Neuronal stem cell (in vitro differentiated cells): ENCODE measurements around the gene KCTD2.
A peak's percentile ranks its signal among the peaks of the same experiment; 100 is the strongest.

Experiments
- DNase-seq: peaks from one replicate; pipeline ENCODE4 v3.0.0-alpha.2; 2013; ENCODE audit warnings: low spot score
- H2AFZ ChIP-seq: one replicate; pipeline ENCODE4 v1.6.1; 2013; ENCODE audit warnings: mild to moderate bottlenecking, low read length, inconsistent platforms
- H2AK5ac ChIP-seq: 2 replicates; pipeline ENCODE4 v1.6.1; 2013; ENCODE audit warnings: low read depth, mild to moderate bottlenecking, inconsistent platforms, low read length, moderate library complexity, mixed read lengths
- H2BK120ac ChIP-seq: 2 replicates; pipeline ENCODE4 v1.6.1; 2013; ENCODE audit warnings: low read depth, mild to moderate bottlenecking, inconsistent platforms, low read length, moderate library complexity, mixed read lengths
- H2BK12ac ChIP-seq: one replicate; pipeline ENCODE4 v1.6.1; 2013; ENCODE audit warnings: low read length, inconsistent platforms
- H2BK15ac ChIP-seq: 2 replicates; pipeline ENCODE4 v1.6.1; 2013; ENCODE audit warnings: mild to moderate bottlenecking, low read length, inconsistent platforms, mixed read lengths
- H2BK5ac ChIP-seq: one replicate; pipeline ENCODE4 v1.6.1; 2013; ENCODE audit warnings: inconsistent platforms, mild to moderate bottlenecking, low read length, moderate library complexity
- H3K14ac ChIP-seq: one replicate; pipeline ENCODE4 v1.6.1; 2013; ENCODE audit warnings: low read length, inconsistent platforms
- H3K18ac ChIP-seq: 2 replicates; pipeline ENCODE4 v1.6.1; 2013; ENCODE audit warnings: low read length, inconsistent platforms
- H3K23ac ChIP-seq: 2 replicates; pipeline ENCODE4 v1.6.1; 2013; ENCODE audit warnings: low read depth, mild to moderate bottlenecking, mixed read lengths, low read length, inconsistent platforms; ENCODE audit not compliant: poor library complexity
- H3K27ac ChIP-seq: replicated peaks from 3 replicates; pipeline ENCODE4 v1.5.1; 2013; ENCODE audit warnings: low read length, inconsistent platforms
- H3K27me3 ChIP-seq, 3 experiments: 2 replicates each; pipeline ENCODE4 v1.6.1; 2013; ENCODE audit warnings: low read length in 3 of 3, mild to moderate bottlenecking in 2 of 3, inconsistent platforms in 1 of 3, low read depth in 1 of 3, mixed read lengths in 1 of 3, moderate library complexity in 1 of 3; ENCODE audit not compliant: control insufficient read depth in 3 of 3, insufficient read depth in 3 of 3
- H3K36me3 ChIP-seq, 2 donors: replicated peaks in 1 of 2; 2 replicates each; pipeline ENCODE4 v1.6.1; 2013; ENCODE audit warnings: low read length in 2 of 2; ENCODE audit not compliant: control insufficient read depth in 2 of 2, insufficient read depth in 2 of 2
- H3K4ac ChIP-seq: 2 replicates; pipeline ENCODE4 v1.6.1; 2013; ENCODE audit warnings: inconsistent platforms, mild to moderate bottlenecking, low read length, moderate library complexity
- H3K4me1 ChIP-seq, 2 donors: 1 replicate in 1 of 2; 2 replicates in 1 of 2; pipeline ENCODE4 v1.6.1; 2013; ENCODE audit warnings: low read length in 2 of 2, low read depth in 1 of 2; ENCODE audit not compliant: control insufficient read depth in 2 of 2, insufficient read depth in 1 of 2
- H3K4me2 ChIP-seq: one replicate; pipeline ENCODE4 v1.6.1; 2013; ENCODE audit warnings: mild to moderate bottlenecking, low read length, inconsistent platforms; ENCODE audit not compliant: insufficient read depth, poor library complexity, severe bottlenecking
- H3K4me3 ChIP-seq, 2 donors: 2 replicates each; pipeline ENCODE4 v1.5.1; 2013; ENCODE audit warnings: low read length in 2 of 2, mild to moderate bottlenecking in 2 of 2, inconsistent platforms in 1 of 2, moderate library complexity in 1 of 2
- H3K79me1 ChIP-seq: one replicate; pipeline ENCODE4 v1.6.1; 2013; ENCODE audit warnings: low read depth, mild to moderate bottlenecking, inconsistent platforms, low read length, moderate library complexity
- H3K9ac ChIP-seq: one replicate; pipeline ENCODE4 v1.6.1; 2013; ENCODE audit warnings: mild to moderate bottlenecking, low read depth, low read length, inconsistent platforms; ENCODE audit not compliant: poor library complexity
- H3K9me3 ChIP-seq, 2 donors: replicated peaks in 1 of 2; 2 replicates each; pipeline versions ENCODE3 to v1.6.1; 2013; ENCODE audit warnings: low read length in 2 of 2, mild to moderate bottlenecking in 2 of 2, inconsistent platforms in 1 of 2, low read depth in 1 of 2, mixed read lengths in 1 of 2, moderate library complexity in 1 of 2; ENCODE audit not compliant: control insufficient read depth in 2 of 2, insufficient read depth in 1 of 2
- H4K8ac ChIP-seq: one replicate; pipeline ENCODE4 v1.6.1; 2013; ENCODE audit warnings: low read depth, mild to moderate bottlenecking, inconsistent platforms, low read length, moderate library complexity
- H4K91ac ChIP-seq: one replicate; pipeline ENCODE4 v1.6.1; 2013; ENCODE audit warnings: low read length, low read depth, mild to moderate bottlenecking, inconsistent platforms; ENCODE audit not compliant: poor library complexity
- WGBS, 2 donors: extraction: QIAGEN DNeasy Blood & Tissue Kit; methylation state at CpG; one replicate each; pipeline ENCODE4 v1.1.7; 2013; ENCODE audit warnings: missing lambda C conversion rate in 2 of 2, mixed read lengths in 1 of 2; ENCODE audit not compliant: insufficient read length in 2 of 2, insufficient replicate concordance in 1 of 2; ENCODE audit errors: extremely low coverage in 2 of 2; 5-methylcytosine and 5-hydroxymethylcytosine counted together

Gene KCTD2

GRCh38 chr17:75086496-75087181, 39.6 kb downstream of the KCTD2 start:
- Histone ChIP-seq H2BK15ac (peak overlapping the region; percentile 93), H3K23ac (no peak overlapping the region), H3K18ac (no peak overlapping the region), H3K4me1 (peaks cover 19 to 37% of the 10 kb centered on the region in 2 donors), H2AFZ (no peak overlapping the region), H2BK12ac (no peak overlapping the region), H3K14ac (no peak overlapping the region), H3K9ac (no peak overlapping the region), H2BK120ac (no peak overlapping the region), H3K27ac (no peak overlapping the region), H2BK5ac (no peak overlapping the region), H4K8ac (no peak overlapping the region), H3K4me3 (no peak overlapping the region), H3K79me1 (no peaks in the 10 kb centered on the region), H3K9me3 (peaks cover 0 to 2% of the 10 kb centered on the region in 2 donors), H4K91ac (no peak overlapping the region), H3K36me3 (no peaks in the 10 kb centered on the region), H3K4me2 (no peak overlapping the region), H3K27me3 (peaks cover 0 to 3% (median 0%) of the 10 kb centered on the region in 3 experiments), H2AK5ac (no peak overlapping the region), H3K4ac (no peak overlapping the region)
- WGBS, 2 donors = no CpG with 5 or more reads among the region's 15 CpGs
- DNase-seq = no peak

DNA sequence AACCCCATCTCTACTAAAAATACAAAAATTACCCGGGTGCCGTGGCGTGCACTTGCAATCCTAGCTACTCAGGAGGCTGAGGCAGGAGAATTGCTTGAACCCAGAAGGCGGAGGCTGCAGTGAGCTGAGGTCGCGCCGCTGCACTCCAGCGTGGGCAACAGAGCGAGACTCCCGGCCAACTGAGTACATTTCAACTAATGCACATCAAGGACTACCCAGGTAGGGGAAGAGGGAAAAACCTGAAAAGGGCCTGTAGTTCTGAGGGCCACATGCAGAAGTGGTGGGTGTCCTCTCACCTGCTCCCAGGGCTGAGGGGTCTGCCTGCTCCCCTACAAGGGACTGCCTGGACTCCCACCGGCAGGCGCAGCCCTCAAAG, 40.1 kb downstream of the KCTD2 start:
- Histone ChIP-seq H3K4me1 (peaks cover 19 to 38% of the 10 kb centered on the region in 2 donors), H3K23ac (peak overlapping the region; percentile 96), H3K27me3 (peaks cover 0 to 1% (median 0%) of the 10 kb centered on the region in 3 experiments), H3K36me3 (no peaks in the 10 kb centered on the region), H3K9me3 (peaks cover 0 to 2% of the 10 kb centered on the region in 2 donors), H3K9ac (peak overlapping the region; percentile 78), H2BK120ac (peak overlapping the region; percentile 81), H2BK15ac (peak overlapping the region; percentile 93), H4K8ac (peak overlapping the region; percentile 74), H3K79me1 (no peaks in the 10 kb centered on the region), H3K18ac (peak overlapping the region; percentile 99), H3K27ac (peak overlapping the region; percentile 76), H3K4me2 (peak overlapping the region; percentile 87), H3K4me3 (peak overlapping the region in 1 of 2 donors; percentile 86), H3K4ac (no peak overlapping the region), H2BK5ac (no peak overlapping the region), H2AFZ (peak overlapping the region; percentile 81), H3K14ac (no peak overlapping the region), H2BK12ac (no peak overlapping the region), H2AK5ac (no peak overlapping the region), H4K91ac (no peak overlapping the region)
- no peak for DNase-seq
- WGBS, 2 donors = no CpG with 5 or more reads among the region's 12 CpGs

- no peaks in the 10 kb centered on the region for H3K9me3 ChIP-seq
- peak within 1 kb of the TSS; percentile 74 for H4K8ac ChIP-seq
- H3K23ac ChIP-seq = peak within 1 kb of the TSS; percentile 96
- H3K36me3 ChIP-seq = no peaks in the 10 kb centered on the region
- peak within 1 kb of the TSS; percentile 99 for H3K18ac ChIP-seq
- peaks cover 19 to 38% of the 10 kb centered on the region in 2 donors for H3K4me1 ChIP-seq
- H2BK5ac ChIP-seq = peak within 1 kb of the TSS; percentile 31
- H3K4me2 ChIP-seq = peak within 1 kb of the TSS; percentile 87
- peak within 1 kb of the TSS; percentile 81 for H2AFZ ChIP-seq
- H2BK120ac ChIP-seq = peak within 1 kb of the TSS; percentile 81
- H3K27ac ChIP-seq = peak within 1 kb of the TSS; percentile 76
- peak within 1 kb of the TSS; percentile 80 for H2BK12ac ChIP-seq
- no peak within 1 kb of the TSS for H4K91ac ChIP-seq
- peak within 1 kb of the TSS; percentile 78 for H3K14ac ChIP-seq
- DNase-seq = peak; percentile 65
- H3K9ac ChIP-seq = peak within 1 kb of the TSS; percentile 85
- H3K79me1 ChIP-seq = no peaks in the 10 kb centered on the region
- peak within 1 kb of the TSS; percentile 93 for H2BK15ac ChIP-seq
- H3K27me3 ChIP-seq = no peaks in the 10 kb centered on the region
- H2AK5ac ChIP-seq = peak within 1 kb of the TSS; percentile 98
- peak within 1 kb of the TSS; percentile 87 for H3K4ac ChIP-seq
- no CpG with 5 or more reads among the region's 69 CpGs for WGBS, 2 donors
- peak within 1 kb of the TSS in 1 of 2 donors; percentile 86 for H3K4me3 ChIP-seq
Observed at GRCh38 chr17:75087558-75088453, 40.8 kb downstream of the KCTD2 start, which contains the start of gene SLC16A5. TSS of gene SLC16A5 (plus strand) at chr17:75087954. CDS start at chr17:75093637, 5,683 bp downstream.
